ENCODE data around the gene PAK5. TPM values are rescaled to one million over a fixed set of nuclear protein-coding genes. Genes with fewer than 3 reads are reported as not detected.

PAK5 gene
- polyA plus RNA-seq, 2 of the 4 experiments (the other 2 are of a cell fraction) = 0.01 TPM; not detected in 1

GRCh38 chr20:9686866-9687265 is 152.0 kb downstream of the PAK5 start:
- no peak for ATAC-seq
- CTCF ChIA-PET = interaction anchor here (0.6 to 1.0 kb wide), 2 partner anchors 12 to 37 kb away, joined by 3 read pairs; no protein-coding TSS in a partner anchor
- TF ChIP-seq TFCP2L1 (CRISPR knock-in tag; IDR thresholded peaks at IDR 0.05) (no peak), PHF8 (IDR thresholded peaks at IDR 0.05; ENCODE audit: borderline replicate concordance, low read depth) (no peak), EHMT2 (IDR thresholded peaks at IDR 0.05; ENCODE audit: low read depth) (no peak), NPAS2 (CRISPR knock-in tag; IDR thresholded peaks at IDR 0.05; ENCODE audit: borderline replicate concordance) (no peak), ATOH8 (CRISPR knock-in tag; IDR thresholded peaks at IDR 0.05; ENCODE audit: low read depth) (no peak), KDM5A (IDR thresholded peaks at IDR 0.05) (no peak), TP53 (CRISPR knock-in tag; IDR thresholded peaks at IDR 0.05) (no peak), BHLHE40 (IDR thresholded peaks at IDR 0.05; ENCODE audit: low read depth, low read length) (no peak)
- no peaks in the 10 kb centered on the region for H3K4me1 ChIP-seq
- no peak for DNase-seq (ENCODE audit: low read depth in 1 of 2, low spot score in 1 of 2)
- 11% methylated on average over 2 of the region's 2 CpGs for WGBS (ENCODE audit: missing lambda C conversion rate)
- no peak overlapping the region for H3K4me3 ChIP-seq
- H3K9me3 ChIP-seq = no peaks in the 10 kb centered on the region
- no peak for FAIRE-seq
- no peak overlapping the region for H3K4me2 ChIP-seq
- no peak overlapping the region for H3K27ac ChIP-seq
- POLR2A ChIA-PET = no interaction called here

GRCh38 chr20:9686455-9686854 is 152.4 kb downstream of the PAK5 start:
- Histone ChIP-seq H3K4me3 (no peak overlapping the region), H3K27ac (no peak overlapping the region), H3K9me3 (no peaks in the 10 kb centered on the region), H3K4me2 (no peak overlapping the region), H3K4me1 (no peaks in the 10 kb centered on the region)
- ATAC-seq = no peak
- 3% methylated on average over 4 of the region's 4 CpGs for WGBS (ENCODE audit: missing lambda C conversion rate)
- ChIA-PET POLR2A (no interaction called here), CTCF (interaction anchor here (0.6 to 1.0 kb wide), 2 partner anchors 12 to 38 kb away, joined by 3 read pairs; no protein-coding TSS in a partner anchor)
- no peak for TF ChIP-seq MAFK (IDR thresholded peaks at IDR 0.05; ENCODE audit: partially characterized antibody)
- no peak for TF ChIP-seq FOSB (CRISPR knock-in tag; IDR thresholded peaks at IDR 0.05)
- TF ChIP-seq PBX3 (IDR thresholded peaks at IDR 0.05) = no peak
- DNase-seq (ENCODE audit: low read depth in 1 of 2, low spot score in 1 of 2) = no peak
- FAIRE-seq = no peak

- ChIA-PET CTCF (interaction anchor here (1.0 kb wide), 1 partner anchor 11 kb away, joined by 3 read pairs; no protein-coding TSS in a partner anchor), POLR2A (no interaction called here)
- TF ChIP-seq SREBF2 (IDR thresholded peaks at IDR 0.05) (no peak), ZFP36 (IDR thresholded peaks at IDR 0.05; ENCODE audit: borderline replicate concordance, partially characterized antibody) (no peak), RFX5 (IDR thresholded peaks at IDR 0.05) (no peak), MAFK (IDR thresholded peaks at IDR 0.05; ENCODE audit: partially characterized antibody) (no peak), CHD4 (IDR thresholded peaks at IDR 0.05; ENCODE audit: borderline replicate concordance) (no peak), GATA3 (IDR thresholded peaks at IDR 0.05; ENCODE audit: borderline replicate concordance) (no peak), EP300 (IDR thresholded peaks at IDR 0.05) (no peak), ESRRA (IDR thresholded peaks at IDR 0.05; ENCODE audit: borderline replicate concordance, low read length) (no peak), ZNF302 (CRISPR knock-in tag; IDR thresholded peaks at IDR 0.05) (no peak), MAZ (IDR thresholded peaks at IDR 0.05; ENCODE audit: borderline replicate concordance, low read depth, low read length) (no peak), ELK1 (IDR thresholded peaks at IDR 0.05; ENCODE audit: low read depth, low read length) (no peak), HOXA7 (CRISPR knock-in tag; IDR thresholded peaks at IDR 0.05) (no peak), TFCP2L1 (CRISPR knock-in tag; IDR thresholded peaks at IDR 0.05) (no peak)
- FAIRE-seq (no peak), ATAC-seq (no peak), DNase-seq (ENCODE audit: low read depth in 1 of 2, low spot score in 1 of 2) (no peak)
- H3K4me1 ChIP-seq = no peaks in the 10 kb centered on the region
- no peak overlapping the region for H3K4me2 ChIP-seq
- H3K9me3 ChIP-seq = no peaks in the 10 kb centered on the region
- H3K27ac ChIP-seq = no peak overlapping the region
- no peak overlapping the region for H3K4me3 ChIP-seq
These were observed 152.9 kb downstream of the PAK5 start for GRCh38 chr20:9686001-9686400.
